Endothelial cell of umbilical vein (primary cell): ENCODE measurements around the gene DNAJC16. TPM values are rescaled to one million over a fixed set of nuclear protein-coding genes. Genes with fewer than 3 reads are reported as not detected.

Experiments used
- BruUV-seq: library from RNA; stranded (reverse); fragments of 400-500 nt; replicated peaks from 2 replicates; lab custom pipeline; 2021; lab: Mats Ljungman, UMichigan
- CTCF ChIA-PET: fragments of 300-600, 350-600 bp; sonication (Branson Sonifier 250); formaldehyde crosslinking; loops from one replicate; lab custom pipeline; 2021; ENCODE audit warnings: antibody characterized with exemption, inconsistent platforms; lab: Charles Lee
- POLR2A ChIA-PET: fragments of 300-600, 350-600 bp; sonication (Branson Sonifier 250); formaldehyde crosslinking; loops from one replicate; lab custom pipeline; 2021; ENCODE audit warnings: antibody characterized with exemption, inconsistent platforms; lab: Charles Lee
- DNase-seq: peaks from one replicate; pipeline ENCODE4 v3.0.0-alpha.2; 2011; ENCODE audit warnings: low read depth, low spot score
- FAIRE-seq: peaks from 2 replicates; lab custom pipeline; 2011; peaks lifted over from hg19 to GRCh38; lab: Jason Lieb, UNC
- H2AFZ ChIP-seq: 2 replicates; pipeline ENCODE4 v1.6.0; 2012; ENCODE audit warnings: low read depth, low read length, control low read depth, inconsistent platforms
- H3K27ac ChIP-seq: 2 replicates; pipeline ENCODE4 v1.5.1; 2011; ENCODE audit warnings: low read depth, mild to moderate bottlenecking, control low read depth, low read length, moderate library complexity; ENCODE audit not compliant: insufficient read depth
- H3K27me3 ChIP-seq, 2 experiments: 2 replicates each; pipeline versions ENCODE4 v1.6.0 to v1.6.1; 2011; ENCODE audit warnings: low read length in 2 of 2, mixed read lengths in 1 of 2; ENCODE audit not compliant: control insufficient read depth in 2 of 2, insufficient read depth in 2 of 2
- H3K36me3 ChIP-seq, 2 experiments: 2 replicates in 1 of 2; 3 replicates in 1 of 2; pipeline ENCODE4 v1.5.1; 2011; ENCODE audit warnings: low read length in 2 of 2, mild to moderate bottlenecking in 1 of 2, moderate library complexity in 1 of 2; ENCODE audit not compliant: control insufficient read depth in 2 of 2, insufficient read depth in 2 of 2; ENCODE audit errors: extremely low read depth in 1 of 2
- H3K4me1 ChIP-seq: 3 replicates; pipeline ENCODE4 v1.5.1; 2011; ENCODE audit warnings: mild to moderate bottlenecking, low read length; ENCODE audit not compliant: control insufficient read depth, insufficient read depth; ENCODE audit errors: extremely low read depth
- H3K4me2 ChIP-seq: 2 replicates; pipeline ENCODE4 v1.6.1; 2011; ENCODE audit warnings: low read length, control low read depth, mixed read lengths; ENCODE audit not compliant: insufficient read depth
- H3K4me3 ChIP-seq, 3 experiments: fragments of 200-600 bp in 1 of 3; sonication (generic), shearing (Covaris generic) in 1 of 3; replicated peaks in 1 of 3; 2 replicates each; pipeline ENCODE4 v1.5.1; 2011 to 2016; ENCODE audit warnings: control low read depth in 3 of 3, low read length in 3 of 3, mild to moderate bottlenecking in 2 of 3, inconsistent platforms in 1 of 3, low read depth in 1 of 3, moderate library complexity in 1 of 3; ENCODE audit not compliant: insufficient read depth in 1 of 3
- H3K79me2 ChIP-seq: 2 replicates; pipeline ENCODE4 v1.6.0; 2012; ENCODE audit warnings: low read length, inconsistent platforms; ENCODE audit not compliant: control insufficient read depth, insufficient read depth
- H3K9ac ChIP-seq: replicated peaks from 2 replicates; pipeline ENCODE3; 2011; ENCODE audit warnings: low read length, control low read depth; ENCODE audit not compliant: insufficient read depth; ENCODE audit errors: extremely low read depth
- H3K9me1 ChIP-seq: replicated peaks from 3 replicates; pipeline ENCODE4 v1.6.0; 2011; ENCODE audit warnings: mild to moderate bottlenecking, low read length; ENCODE audit not compliant: control insufficient read depth, insufficient read depth; ENCODE audit errors: extremely low read depth
- H3K9me3 ChIP-seq: replicated peaks from 2 replicates; pipeline ENCODE4 v1.5.1; 2012; ENCODE audit warnings: low read length, inconsistent platforms; ENCODE audit not compliant: control insufficient read depth, insufficient read depth
- H4K20me1 ChIP-seq: replicated peaks from 2 replicates; pipeline ENCODE3; 2011; ENCODE audit warnings: mild to moderate bottlenecking, low read length; ENCODE audit not compliant: control insufficient read depth, insufficient read depth; ENCODE audit errors: extremely low read depth
- EZH2 ChIP-seq: IDR thresholded peaks from 2 replicates; pipeline ENCODE4 v1.6.1; 2012; ENCODE audit warnings: borderline replicate concordance, low read depth, mild to moderate bottlenecking, moderate library complexity, low read length, inconsistent platforms; ENCODE audit not compliant: severe bottlenecking
- JUN ChIP-seq: IDR thresholded peaks from 2 replicates; pipeline ENCODE4 v1.6.1; 2011; ENCODE audit warnings: borderline replicate concordance, low read depth; ENCODE audit not compliant: insufficient read length, insufficient read depth
- MYC ChIP-seq: IDR thresholded peaks from one replicate; pipeline ENCODE4 v1.6.1; 2011; ENCODE audit warnings: mild to moderate bottlenecking, low read depth, low read length
- POLR2A ChIP-seq: IDR thresholded peaks from 2 replicates; pipeline ENCODE4 v1.6.1; 2012; ENCODE audit warnings: low read depth, mild to moderate bottlenecking, control low read depth, low read length
- POLR2AphosphoS5 ChIP-seq: IDR thresholded peaks from 2 replicates; pipeline ENCODE4 v1.6.1; 2012; ENCODE audit warnings: low read depth, mild to moderate bottlenecking, control low read depth, low read length, moderate library complexity; ENCODE audit not compliant: insufficient read depth
- dilution Hi-C: fragments of 300-500 bp; cut with MboI; formaldehyde crosslinking; loops from one replicate; pipeline ENCODE4 v1.15.0; 2019; ENCODE audit warnings: low sequenced_read_pairs; ENCODE audit not compliant: extremely low pct_ligation_motif_present
- intact Hi-C: fragments of 100-400 bp; cut with micrococcal nuclease; formaldehyde crosslinking; loops from one replicate; pipeline ENCODE4 v1.10.0; 2022
- polyA plus RNA-seq, 4 experiments: library from polyadenylated mRNA; depleted of rRNA in 3 of 4; stranded (reverse) in 3 of 4; unstranded in 1 of 4; fragments of >200 nt; gene quantifications; 2 replicates each; pipeline versions ENCODE4 v1.2.1 to v1.2.3, GENCODE V29; 2011 to 2012; ENCODE audit warnings: missing spikeins in 1 of 4
- total RNA-seq: library from RNA; stranded (reverse); gene quantifications from 2 replicates; pipeline ENCODE4 v1.2.3, GENCODE V29; 2021
- TF ChIP-seq, protein P1 (sequence below), 2 donors: IDR thresholded peaks; 1 replicate in 1 of 2; 2 replicates in 1 of 2; pipeline ENCODE4 v1.5.1; 2011; ENCODE audit warnings: low read length in 2 of 2, mild to moderate bottlenecking in 2 of 2, moderate library complexity in 2 of 2, control low read depth in 1 of 2, inconsistent platforms in 1 of 2, low read depth in 1 of 2; ENCODE audit not compliant: insufficient read depth in 1 of 2; ENCODE audit errors: extremely low read depth in 1 of 2
- TF ChIP-seq, protein P2 (sequence below): IDR thresholded peaks from 2 replicates; pipeline ENCODE4 v1.6.1; 2011; ENCODE audit not compliant: insufficient read depth, insufficient read length

The DNAJC16 gene
- total and polyA plus RNA-seq, 2 donors (not counting 3 experiments of a cell fraction or from before 2014, with no cell fraction given) = 8.0 to 21.4 TPM

DNA sequence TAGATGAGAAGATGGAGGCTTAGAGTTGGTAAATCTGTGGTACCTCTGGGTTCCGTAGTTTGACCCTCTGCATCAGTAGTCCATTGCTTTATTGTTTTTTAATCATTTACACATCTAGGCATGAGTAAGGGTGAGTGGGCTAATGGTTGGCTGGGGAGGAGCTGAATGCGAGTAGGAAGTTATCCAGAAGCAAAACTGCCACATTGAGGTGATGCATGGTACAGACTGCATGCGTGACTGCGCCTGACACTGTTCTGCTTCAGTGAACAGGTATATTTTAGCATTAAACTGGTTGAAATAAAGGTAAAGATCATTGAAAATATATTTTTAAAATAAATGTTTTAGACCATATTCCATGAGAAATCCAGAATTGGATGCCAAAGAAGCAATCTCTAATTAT is 4.4 kb downstream of the DNAJC16 start:
- dilution Hi-C loops = no loop called here
- intact Hi-C loops = no loop called here
- H3K79me2 ChIP-seq = peaks cover 11% of the 10 kb centered on the region

DNA sequence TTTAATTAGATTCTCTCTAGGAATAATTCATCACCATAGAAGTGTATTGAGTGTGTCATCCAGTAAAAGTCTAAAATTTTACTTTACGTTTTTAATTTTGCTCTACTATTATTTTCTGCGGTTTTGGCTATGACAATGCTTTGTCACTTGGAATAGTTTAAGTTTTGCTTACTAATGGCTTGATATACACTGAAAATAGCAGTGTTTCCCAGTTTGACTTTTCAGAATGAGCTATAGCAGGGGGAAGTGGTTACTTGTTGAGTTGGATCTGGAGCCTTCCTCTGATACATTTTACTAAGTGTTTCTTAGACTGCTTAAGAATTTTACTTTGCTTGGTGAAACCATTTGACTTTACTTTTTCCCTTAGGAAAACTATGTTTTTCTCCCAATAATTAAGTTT is 5.0 kb downstream of the DNAJC16 start:
- Histone ChIP-seq H3K4me2 (no peak overlapping the region), H3K9me3 (no peaks in the 10 kb centered on the region), H3K79me2 (peaks cover 11% of the 10 kb centered on the region), H4K20me1 (no peaks in the 10 kb centered on the region), H2AFZ (no peak overlapping the region), H3K27me3 (no peaks in the 10 kb centered on the region), H3K4me3 (no peak overlapping the region), H3K36me3 (peaks cover 2 to 7% of the 10 kb centered on the region in 2 experiments), H3K27ac (no peak overlapping the region), H3K9ac (no peak overlapping the region), H3K4me1 (peaks cover 6% of the 10 kb centered on the region), H3K9me1 (no peaks in the 10 kb centered on the region)
- ChIA-PET POLR2A (no interaction called here), CTCF (no interaction called here)
- intact Hi-C loops (no loop called here), dilution Hi-C loops (no loop called here)
- TF ChIP-seq, protein P1, sequence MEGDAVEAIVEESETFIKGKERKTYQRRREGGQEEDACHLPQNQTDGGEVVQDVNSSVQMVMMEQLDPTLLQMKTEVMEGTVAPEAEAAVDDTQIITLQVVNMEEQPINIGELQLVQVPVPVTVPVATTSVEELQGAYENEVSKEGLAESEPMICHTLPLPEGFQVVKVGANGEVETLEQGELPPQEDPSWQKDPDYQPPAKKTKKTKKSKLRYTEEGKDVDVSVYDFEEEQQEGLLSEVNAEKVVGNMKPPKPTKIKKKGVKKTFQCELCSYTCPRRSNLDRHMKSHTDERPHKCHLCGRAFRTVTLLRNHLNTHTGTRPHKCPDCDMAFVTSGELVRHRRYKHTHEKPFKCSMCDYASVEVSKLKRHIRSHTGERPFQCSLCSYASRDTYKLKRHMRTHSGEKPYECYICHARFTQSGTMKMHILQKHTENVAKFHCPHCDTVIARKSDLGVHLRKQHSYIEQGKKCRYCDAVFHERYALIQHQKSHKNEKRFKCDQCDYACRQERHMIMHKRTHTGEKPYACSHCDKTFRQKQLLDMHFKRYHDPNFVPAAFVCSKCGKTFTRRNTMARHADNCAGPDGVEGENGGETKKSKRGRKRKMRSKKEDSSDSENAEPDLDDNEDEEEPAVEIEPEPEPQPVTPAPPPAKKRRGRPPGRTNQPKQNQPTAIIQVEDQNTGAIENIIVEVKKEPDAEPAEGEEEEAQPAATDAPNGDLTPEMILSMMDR (IDR thresholded peaks at IDR 0.05; ENCODE audit: extremely low read depth in 1 of 2, insufficient read depth in 1 of 2, low read depth in 1 of 2, low read length in 2 of 2) = no peak
- TF ChIP-seq EZH2 = no peak
- TF ChIP-seq POLR2A = no peak
- TF ChIP-seq MYC = no peak
- TF ChIP-seq POLR2AphosphoS5 = no peak
- no peak for TF ChIP-seq JUN
- FAIRE-seq = no peak
- DNase-seq = no peak
- no TSS peak for BruUV-seq

More for the DNA sequence above, 4.4 kb downstream of the DNAJC16 start:
- Histone ChIP-seq H3K9me1 (no peaks in the 10 kb centered on the region), H3K4me3 (no peak overlapping the region), H3K36me3 (peaks cover 0 to 5% of the 10 kb centered on the region in 2 experiments), H3K9me3 (no peaks in the 10 kb centered on the region), H3K27me3 (no peaks in the 10 kb centered on the region), H3K27ac (no peak overlapping the region), H3K4me2 (no peak overlapping the region), H4K20me1 (no peaks in the 10 kb centered on the region), H2AFZ (no peak overlapping the region), H3K4me1 (peaks cover 9% of the 10 kb centered on the region), H3K9ac (no peak overlapping the region)
- DNase-seq (no peak), FAIRE-seq (no peak)
- ChIA-PET POLR2A (no interaction called here), CTCF (no interaction called here)
- TF ChIP-seq, protein P2, sequence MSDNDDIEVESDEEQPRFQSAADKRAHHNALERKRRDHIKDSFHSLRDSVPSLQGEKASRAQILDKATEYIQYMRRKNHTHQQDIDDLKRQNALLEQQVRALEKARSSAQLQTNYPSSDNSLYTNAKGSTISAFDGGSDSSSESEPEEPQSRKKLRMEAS = no peak
- no peak for TF ChIP-seq MYC
- no peak for TF ChIP-seq POLR2A
- BruUV-seq = no TSS peak
